Lower leg skin (tissue), 3 donors: ENCODE measurements around the gene C1QL3.

Source experiments
- POLR2A ChIP-seq, 2 donors: fragments of 450-650 bp; IDR thresholded peaks; one replicate each; pipeline ENCODE4 v1.6.1; 2016 to 2017; ENCODE audit warnings: antibody characterized with exemption in 2 of 2, mild to moderate bottlenecking in 1 of 2, moderate library complexity in 1 of 2
- TF ChIP-seq, protein P1 (sequence below), 3 donors: fragments of 450-650 bp; IDR thresholded peaks; one replicate each; pipeline ENCODE4 v1.5.1; 2016; ENCODE audit warnings: antibody characterized with exemption in 3 of 3, mild to moderate bottlenecking in 3 of 3, moderate library complexity in 2 of 3

DNA sequence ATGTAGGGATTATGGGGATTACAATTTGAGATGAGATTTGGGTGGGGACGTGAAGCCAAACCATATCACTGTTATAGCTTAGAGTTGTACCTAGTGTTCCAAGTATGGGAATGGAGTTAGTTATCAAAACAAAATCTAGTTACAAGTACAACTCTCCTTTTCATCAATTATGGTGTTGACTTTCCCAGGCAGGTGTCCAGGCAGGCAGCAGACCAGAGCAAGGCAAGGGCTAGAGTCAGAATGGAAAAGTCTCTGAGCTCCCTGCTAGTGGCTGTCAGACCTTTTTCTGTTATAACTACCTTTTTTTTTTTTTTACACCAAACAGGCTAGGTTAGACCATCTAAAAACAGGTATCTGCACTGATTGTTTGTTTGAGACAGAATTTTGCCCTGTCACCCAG lies 55.7 kb downstream of the C1QL3 start:
- no peak for TF ChIP-seq POLR2A (IDR thresholded peaks at IDR 0.05)
- TF ChIP-seq, protein P1, sequence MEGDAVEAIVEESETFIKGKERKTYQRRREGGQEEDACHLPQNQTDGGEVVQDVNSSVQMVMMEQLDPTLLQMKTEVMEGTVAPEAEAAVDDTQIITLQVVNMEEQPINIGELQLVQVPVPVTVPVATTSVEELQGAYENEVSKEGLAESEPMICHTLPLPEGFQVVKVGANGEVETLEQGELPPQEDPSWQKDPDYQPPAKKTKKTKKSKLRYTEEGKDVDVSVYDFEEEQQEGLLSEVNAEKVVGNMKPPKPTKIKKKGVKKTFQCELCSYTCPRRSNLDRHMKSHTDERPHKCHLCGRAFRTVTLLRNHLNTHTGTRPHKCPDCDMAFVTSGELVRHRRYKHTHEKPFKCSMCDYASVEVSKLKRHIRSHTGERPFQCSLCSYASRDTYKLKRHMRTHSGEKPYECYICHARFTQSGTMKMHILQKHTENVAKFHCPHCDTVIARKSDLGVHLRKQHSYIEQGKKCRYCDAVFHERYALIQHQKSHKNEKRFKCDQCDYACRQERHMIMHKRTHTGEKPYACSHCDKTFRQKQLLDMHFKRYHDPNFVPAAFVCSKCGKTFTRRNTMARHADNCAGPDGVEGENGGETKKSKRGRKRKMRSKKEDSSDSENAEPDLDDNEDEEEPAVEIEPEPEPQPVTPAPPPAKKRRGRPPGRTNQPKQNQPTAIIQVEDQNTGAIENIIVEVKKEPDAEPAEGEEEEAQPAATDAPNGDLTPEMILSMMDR (IDR thresholded peaks at IDR 0.05): no peak
